Activated naive CD4-positive, alpha-beta T cell (primary cell): ENCODE measurements around the gene SIM2.

ENCODE experiments used
- DNase-seq, 4 experiments: peaks; one replicate each; lab custom pipeline; 2025; lab: John Stamatoyannopoulos, UW

Gene SIM2

DNA sequence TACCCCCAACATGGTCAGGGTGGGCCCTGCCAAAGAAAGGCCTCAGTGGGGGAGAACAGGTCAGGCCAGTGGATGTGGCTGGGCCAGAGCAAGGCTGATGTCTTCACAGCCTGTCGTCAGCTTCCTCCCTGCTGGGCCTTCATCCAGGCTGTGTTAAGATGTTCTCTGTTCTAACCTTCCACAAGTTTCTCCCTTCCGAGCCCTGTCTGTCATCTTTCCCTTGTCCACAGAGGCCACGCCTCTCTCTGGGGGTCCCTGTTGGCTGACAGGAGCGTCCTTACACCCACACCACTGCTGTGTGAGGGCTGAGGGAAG, 36.2 kb downstream of the SIM2 start:
- DNase-seq, result no peak

DNA sequence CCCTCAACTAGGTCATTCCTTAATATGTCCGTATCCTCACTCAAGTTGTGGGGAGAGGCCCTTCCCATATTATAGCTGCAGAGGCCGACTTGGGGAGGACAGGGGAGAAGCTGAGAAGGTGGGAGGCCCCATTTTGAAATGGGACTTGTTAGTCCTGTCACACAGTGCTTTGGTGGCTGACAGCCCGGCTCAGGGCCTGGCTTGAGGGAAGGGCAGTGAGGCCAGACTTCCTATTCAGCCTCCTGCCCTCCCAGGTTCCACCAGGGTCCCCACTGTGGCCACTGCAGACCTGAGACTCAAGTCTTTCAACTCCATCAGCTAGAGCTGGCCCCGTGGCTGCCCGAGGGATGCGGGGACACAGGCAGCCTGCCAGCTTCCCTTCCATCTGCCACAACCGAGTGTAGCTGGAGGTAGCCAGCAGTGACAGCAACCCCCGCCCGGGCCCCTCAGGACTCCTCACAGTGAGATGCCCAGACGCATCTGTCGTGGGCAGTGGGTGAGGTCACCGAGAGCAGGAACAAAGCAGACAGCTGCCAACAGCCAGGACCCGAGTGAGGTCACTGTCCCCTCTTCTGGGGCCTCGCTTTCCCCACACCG, 36.9 kb downstream of the SIM2 start:
- DNase-seq, result no peak

DNA sequence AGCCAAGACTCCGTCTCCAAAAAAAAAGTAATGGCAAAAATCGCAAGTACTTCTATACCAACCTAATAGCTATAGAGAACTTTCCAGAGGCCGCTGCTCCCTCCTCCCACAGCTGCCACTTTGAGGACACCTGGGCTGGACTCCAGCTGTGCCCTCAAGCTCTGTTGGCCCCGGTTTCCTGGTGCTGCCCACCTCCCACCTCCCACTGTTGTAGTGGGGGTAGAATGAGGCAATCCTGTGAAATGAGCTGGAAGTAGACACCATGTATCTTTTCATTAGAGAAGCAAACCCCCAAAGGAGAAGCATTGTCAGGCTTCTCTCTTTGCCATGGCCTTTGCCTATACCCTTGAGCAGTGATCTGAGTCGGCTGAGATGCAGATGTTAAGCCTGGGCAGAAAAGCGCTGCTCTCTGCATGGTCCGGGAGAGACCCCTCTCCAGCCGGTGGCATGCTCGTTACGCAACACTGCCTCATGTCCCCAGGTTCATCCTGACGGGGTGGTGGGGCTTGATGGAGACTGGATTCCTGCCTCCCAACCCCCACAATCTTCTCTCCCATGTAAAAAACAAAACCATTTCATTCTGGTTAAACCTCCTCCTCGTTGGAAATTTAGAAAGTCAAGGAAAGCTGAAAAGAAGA, 39.7 kb downstream of the SIM2 start:
- DNase-seq, result no peak

DNA sequence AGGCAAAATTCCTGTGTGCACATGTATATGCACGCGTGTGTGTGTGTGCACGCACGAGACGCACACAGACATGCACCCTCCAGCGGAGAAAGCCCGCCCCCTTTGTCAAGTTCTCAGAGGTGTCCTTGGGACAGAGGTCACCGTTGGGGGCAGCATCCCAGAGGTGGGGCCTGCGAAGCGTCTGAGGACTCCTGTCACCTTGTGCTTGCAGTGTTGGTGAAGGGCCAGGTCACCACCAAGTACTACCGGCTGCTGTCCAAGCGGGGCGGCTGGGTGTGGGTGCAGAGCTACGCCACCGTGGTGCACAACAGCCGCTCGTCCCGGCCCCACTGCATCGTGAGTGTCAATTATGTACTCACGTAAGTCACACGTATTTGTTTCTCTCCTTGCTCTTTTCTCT, 42.6 kb downstream of the SIM2 start:
- no peak for DNase-seq

DNA sequence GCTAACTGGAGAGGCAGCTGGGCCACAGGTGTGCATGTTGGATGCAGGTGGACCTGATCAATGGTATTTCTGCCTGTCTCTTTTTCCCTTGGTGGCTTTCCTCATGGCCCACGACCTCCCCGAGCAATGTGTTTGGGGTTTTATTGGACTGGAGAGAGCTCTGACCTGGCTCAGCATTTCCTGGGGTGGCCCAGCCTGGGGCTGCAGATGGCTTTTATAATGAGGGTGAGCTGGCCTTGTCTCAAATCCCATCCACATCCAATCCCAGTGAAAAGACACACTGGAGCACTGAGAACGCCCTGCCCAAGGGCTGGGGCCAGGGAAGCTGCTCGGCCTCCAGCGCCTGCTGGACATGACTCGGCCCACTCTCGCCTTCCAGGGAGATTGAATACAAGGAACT, 44.1 kb downstream of the SIM2 start:
- no peak for DNase-seq

DNA sequence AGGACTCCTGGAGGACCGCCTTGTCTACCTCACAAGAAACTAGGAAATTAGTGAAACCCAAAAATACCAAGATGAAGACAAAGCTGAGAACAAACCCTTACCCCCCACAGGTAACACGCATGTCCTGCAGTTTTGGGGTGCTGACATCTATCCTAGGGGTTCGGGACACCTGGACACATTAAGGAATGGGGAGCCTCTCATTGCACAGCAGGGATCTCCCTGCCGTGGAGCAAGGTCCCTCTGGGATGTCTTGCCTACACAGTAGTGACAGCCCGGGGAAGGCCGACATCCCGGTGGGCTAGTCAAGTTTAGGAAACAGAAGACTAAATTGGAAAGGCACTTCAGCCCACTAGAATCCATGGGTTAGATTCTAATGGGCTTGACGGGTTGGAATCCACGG, 44.5 kb downstream of the SIM2 start:
- DNase-seq, result no peak

DNA sequence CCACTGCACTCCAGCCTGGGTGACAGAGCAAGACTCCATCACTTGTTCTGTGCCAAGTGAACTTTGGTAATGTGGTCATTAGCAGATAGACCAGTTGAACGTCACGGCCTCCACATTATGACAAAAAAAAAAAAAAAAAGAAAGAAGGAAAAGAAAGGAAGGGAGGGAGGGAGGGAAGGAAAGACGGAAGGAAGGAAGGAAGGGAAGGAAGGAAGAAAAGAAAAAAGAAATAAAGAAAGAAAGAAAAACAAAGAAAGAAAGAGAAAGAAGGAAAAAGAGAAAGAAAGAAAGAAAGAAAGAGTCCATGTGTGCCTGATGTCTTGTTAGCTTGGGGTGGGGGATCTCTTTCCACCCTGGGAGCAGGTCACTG, 45.3 kb downstream of the SIM2 start:
- no peak for DNase-seq

DNA sequence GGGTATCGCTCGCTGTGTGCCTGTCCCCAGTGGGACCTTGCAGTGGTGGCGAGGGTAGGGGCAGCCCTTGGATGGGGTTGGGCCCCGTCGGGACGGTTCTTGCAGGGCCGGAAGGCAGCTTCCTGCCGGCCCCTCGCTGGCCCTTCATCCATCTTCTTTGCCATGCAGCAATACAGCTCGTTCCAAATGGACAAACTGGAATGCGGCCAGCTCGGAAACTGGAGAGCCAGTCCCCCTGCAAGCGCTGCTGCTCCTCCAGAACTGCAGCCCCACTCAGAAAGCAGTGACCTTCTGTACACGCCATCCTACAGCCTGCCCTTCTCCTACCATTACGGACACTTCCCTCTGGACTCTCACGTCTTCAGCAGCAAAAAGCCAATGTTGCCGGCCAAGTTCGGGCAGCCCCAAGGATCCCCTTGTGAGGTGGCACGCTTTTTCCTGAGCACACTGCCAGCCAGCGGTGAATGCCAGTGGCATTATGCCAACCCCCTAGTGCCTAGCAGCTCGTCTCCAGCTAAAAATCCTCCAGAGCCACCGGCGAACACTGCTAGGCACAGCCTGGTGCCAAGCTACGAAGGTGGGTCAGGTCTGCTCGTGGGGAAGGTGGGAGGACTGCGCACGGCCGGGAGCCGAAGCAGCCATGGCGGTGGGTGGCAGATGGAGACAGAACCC, 45.8 kb downstream of the SIM2 start:
- no peak for DNase-seq

DNA sequence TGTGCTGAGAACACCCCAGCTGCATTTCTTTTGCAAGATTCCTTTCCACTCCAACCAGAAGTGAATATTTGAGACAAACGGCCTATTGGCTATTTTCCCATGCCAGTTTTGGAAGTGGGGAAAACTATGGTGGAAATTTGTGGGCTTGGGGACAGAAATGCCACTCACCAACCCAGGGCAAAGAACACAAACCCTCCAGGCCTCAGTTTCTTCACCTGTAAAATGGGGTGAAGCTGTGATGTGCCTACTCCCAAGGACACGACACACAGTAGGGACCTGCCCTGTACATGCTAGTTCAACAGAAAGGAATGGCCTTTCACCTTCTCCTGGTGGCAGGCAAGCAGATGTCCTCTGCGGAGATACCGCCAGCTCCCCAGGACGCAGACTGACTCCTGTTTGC, 46.5 kb downstream of the SIM2 start:
- no peak for DNase-seq

DNA sequence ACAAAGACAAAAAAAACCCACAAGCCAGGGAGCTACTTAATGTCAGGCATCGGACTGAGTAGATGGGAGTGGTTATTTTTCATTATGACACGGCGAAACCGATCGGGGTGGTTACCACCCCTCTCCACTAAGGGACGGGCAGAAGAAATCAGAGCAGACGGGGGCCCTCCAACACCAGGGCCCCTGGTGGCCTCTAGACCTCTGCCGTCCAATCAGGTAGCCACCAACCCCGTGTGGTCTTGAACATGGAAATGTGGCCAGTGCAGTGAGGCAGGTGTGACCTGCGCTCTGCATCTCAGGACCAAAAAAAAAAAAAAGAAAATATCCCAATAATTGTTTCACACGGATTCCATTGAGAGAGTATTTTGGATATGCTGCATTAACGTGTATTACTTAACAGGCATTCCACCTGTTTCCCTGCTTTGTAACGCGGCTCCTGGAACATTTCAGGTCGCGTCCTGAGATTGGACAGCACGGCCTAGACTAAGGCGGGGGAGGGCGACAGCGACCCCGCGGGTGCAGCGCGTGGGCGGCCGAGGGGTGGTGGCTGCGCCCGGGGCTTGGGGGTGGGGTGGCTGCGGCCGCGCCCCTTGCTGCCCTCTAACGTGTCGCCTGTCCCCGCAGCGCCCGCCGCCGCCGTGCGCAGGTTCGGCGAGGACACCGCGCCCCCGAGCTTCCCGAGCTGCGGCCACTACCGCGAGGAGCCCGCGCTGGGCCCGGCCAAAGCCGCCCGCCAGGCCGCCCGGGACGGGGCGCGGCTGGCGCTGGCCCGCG, 48.3 kb downstream of the SIM2 start:
- no peak for DNase-seq

DNA sequence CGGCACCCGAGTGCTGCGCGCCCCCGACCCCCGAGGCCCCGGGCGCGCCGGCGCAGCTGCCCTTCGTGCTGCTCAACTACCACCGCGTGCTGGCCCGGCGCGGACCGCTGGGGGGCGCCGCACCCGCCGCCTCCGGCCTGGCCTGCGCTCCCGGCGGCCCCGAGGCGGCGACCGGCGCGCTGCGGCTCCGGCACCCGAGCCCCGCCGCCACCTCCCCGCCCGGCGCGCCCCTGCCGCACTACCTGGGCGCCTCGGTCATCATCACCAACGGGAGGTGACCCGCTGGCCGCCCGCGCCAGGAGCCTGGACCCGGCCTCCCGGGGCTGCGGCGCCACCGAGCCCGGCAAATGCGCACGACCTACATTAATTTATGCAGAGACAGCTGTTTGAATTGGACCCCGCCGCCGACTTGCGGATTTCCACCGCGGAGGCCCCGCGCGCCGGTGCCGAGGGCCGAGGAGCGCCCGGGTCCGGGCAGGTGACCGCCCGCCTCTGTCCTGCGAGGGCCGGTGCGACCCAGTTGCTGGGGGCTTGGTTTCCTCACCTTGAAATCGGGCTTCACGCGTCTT, 49.0 kb downstream of the SIM2 start:
- no peak for DNase-seq

DNA sequence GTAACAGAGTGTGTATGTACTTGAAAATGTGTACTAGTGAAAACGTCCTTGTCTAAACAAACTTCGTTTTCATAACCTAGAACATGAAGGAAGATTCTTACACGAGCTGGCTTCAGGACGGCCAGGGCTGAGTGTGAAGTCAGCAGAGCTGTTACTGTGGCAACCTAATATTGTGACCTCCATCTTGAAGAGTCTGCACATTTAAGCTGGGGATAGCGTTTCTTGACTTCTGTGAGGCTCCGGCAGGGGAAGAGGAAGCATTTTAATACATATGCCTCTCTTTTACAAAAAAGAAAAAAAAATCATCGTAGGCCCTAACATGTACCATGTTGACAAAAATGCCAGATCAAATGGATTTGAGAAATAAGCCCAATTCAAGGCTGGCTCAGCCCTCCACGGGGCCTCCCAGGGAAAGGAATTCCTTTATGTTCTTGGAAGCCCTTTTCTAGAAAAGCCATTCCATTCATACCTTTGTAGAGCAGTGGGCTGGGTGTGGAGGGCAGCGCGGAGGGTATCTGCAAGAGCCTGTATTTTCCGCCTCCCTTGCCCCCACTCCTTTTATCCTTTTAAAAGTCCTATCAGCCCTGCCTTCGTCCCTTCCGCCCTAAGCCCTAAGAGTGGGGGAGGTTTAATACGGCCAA, 51.1 kb downstream of the SIM2 start:
- no peak for DNase-seq

DNA sequence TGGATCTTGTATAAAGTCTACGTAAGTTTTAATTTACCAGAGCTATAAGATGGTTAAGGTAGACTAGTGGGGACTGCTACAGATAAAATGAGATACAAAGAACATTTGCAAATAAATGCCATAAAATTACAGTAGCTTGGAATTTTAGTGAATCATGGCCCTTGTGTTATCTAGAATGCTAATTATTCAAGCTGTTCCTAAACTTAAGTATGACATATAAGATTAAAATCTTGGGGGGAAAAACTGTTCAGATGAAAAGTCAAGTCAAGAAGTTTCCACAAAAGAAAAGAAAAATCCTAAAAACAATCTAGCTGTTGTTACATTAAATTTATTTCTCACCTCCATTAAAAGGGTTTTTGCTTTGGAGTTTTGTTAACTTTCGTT, 51.7 kb downstream of the SIM2 start:
- no peak for DNase-seq

DNA sequence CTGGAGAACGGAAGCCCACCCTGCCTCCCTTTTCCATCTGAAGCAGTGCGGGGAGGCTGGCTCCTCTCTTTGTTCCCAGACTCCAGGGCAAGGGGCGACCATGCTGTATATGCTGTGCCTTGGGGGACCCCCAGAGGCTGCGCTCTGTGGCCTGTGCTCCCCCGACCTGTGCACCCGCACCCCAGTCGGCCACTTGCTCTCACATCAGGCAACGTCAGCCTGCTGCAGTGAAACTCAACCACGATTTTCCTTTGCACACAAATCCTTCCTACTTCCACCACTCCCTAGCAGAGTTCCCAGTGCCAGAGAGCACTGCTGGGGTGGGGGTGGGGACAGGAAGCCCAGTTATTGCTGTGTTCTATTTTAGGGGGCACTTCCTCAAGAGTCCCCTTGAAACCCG, 52.5 kb downstream of the SIM2 start:
- DNase-seq, result no peak

DNA sequence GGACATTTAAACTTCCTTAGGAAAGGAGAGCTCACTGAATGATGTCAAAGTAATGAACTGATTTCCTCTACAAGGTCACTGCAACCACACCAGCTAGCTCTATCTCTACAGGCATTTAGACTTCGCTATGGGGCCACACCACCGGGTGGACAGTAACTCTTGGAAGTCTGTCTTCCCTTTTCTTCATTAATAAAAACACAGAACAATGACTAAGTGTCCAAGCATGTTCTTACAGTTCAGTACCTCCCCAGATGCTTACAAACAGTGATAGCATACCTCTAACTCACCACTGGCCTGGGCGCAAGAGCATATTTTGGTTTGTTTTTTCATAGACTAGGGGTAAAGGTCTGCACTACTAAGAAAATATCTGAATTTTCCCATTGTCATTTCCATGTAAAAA, 54.6 kb downstream of the SIM2 start:
- DNase-seq, result no peak

DNA sequence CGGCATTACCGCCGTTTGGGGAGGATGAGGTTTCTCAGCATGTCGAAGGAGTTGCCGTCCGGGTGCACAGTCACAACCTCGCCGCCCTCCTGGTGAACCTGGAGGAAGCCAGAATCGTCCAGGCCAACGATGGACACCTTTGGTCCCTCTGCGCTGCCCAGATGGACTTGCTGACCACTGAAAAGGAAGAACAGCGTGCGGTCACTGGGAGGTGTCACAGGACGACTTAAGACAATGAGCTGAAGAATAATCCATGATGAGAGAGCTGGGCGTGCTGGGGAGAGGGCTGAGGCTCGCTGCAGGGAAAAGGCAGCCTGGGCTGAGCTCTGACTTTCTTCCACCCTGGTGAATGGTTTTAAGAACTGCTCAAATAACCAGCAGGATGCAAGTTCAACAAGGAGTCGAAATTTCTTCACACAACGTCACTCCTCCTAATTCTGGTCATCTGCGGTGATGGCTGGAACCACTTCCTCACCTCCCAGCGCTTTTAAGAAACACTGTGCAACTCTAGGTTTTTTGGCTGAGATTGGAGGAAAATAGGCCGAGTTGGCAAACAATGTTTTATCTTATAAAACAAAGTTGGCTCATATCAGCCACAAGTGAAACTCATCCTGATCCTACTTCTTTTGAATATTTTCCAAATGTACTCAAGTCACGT, 55.5 kb downstream of the SIM2 start:
- no peak for DNase-seq

DNA sequence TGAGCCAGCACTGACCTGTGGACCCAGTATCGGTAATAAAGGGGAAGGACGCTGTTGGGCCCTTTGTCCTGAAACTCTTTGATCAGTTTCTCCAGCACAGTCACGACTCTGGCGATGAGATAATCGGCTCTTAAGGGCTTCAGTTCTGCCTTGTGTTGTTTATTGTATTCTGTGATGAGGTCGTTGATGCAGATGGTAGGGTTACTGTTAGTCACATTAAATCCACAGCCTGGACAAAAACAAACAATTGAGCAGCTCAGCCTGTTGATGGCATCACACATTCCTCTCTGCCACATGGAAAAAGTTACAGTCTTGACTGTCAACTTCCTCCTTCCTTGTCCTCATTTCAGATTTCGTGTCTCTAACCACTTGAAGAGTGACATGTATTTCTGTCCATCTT, 57.6 kb downstream of the SIM2 start:
- no peak for DNase-seq

DNA sequence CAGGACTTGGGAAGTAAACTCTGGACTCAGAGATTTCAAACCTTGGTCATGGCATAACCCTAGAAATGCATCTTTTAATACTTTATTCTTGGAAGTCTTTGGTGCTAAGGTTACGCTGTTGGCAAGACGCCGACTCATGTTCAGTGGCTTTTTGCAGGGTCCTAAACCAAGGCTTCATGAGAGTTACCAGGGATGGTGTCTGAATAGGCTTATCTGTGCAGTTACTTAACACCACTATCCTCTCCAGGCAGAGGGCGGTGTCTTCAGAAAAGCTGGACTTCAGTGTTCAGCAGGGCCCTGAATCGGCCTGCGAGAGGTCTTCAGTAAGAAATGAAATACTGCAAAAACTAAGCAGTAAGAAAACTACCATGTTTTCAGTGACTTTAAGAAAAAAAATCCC, 58.3 kb downstream of the SIM2 start:
- DNase-seq, result no peak

DNA sequence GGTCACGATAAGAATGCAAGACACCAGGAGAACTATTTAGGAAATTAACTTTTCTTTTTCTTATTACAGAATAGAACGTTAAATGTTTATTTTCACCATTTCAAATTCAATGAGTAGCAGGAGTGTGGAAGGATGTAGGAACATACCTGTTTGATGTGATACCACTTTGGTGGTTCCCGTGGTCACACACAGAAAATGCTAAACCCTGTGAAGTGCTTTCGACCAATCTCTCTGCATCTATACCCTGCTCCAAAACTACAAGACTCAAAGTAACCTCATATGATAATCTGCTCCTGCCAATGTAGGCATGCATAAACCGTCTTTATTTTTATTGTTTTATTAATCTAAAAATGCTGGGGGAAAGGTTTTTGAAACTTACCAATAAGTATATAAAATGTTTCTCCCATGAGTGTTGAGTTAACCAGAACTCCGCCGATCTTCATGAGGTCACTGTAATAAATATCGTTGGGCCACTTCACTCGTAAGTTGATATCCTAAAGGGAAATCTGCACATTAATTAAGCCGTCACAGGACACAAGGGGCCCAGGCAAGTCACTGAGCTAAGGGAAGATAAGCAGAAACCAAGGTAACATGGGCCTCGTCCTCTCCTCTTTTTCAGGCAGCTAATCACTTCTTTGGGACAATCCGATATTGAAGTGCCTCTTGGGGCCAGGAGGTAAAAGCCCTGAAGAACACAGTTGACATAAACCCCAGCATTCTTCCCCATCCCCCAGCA, 60.6 kb downstream of the SIM2 start:
- DNase-seq, result no peak

DNA sequence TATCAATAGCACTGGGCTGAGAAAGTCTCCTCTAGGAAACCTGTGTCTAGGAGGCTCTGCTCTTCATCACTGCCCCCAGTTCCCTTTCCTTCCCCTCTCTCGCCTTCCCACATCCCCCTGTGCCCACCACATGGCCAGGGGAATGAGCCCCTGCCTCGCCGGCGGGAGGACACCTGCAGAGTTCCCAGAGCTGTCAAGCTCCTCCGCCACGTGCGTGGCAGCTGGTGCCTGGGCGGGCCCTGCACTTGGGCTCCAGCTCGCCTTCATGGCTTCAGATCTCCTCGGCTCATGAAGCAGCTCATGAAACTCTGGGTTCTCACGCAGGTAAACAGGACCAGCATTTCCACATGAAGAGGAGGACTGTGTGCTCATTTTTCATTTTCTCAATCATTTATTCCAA, 62.8 kb downstream of the SIM2 start:
- no peak for DNase-seq

DNA sequence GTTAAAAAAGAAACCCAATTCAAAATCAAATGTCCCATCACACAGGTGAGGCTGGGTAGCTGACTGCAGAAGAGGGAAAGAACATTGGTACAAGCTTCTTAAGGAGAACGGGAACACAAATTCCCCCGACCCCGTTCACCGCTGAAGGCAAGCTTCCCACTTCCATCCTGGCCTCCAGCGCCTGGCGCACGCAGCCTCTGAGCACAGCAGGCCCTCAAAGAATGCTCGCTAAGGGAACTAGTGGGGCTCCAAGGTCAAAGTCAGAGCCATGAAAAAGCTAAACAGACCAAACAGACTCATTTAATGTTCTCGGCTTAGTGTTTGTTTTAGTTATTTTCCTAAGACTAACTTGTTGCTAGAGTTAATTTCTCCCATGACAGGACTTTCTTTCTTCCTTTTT, 63.7 kb downstream of the SIM2 start:
- DNase-seq, result no peak
